ENCODE results near the gene LONRF3.

LONRF3 gene

GRCh38 chrX:118974088-118974907, at the start of gene LONRF3:
Gene LONRF3, plus strand, starts transcription at chrX:118974618. Its CDS starts 163 bp downstream, at chrX:118974781.
- DNase-seq: peak; percentile 11

- DNase-seq: no peak
Observed at GRCh38 chrX:118928151-118928550, 46.3 kb upstream of the LONRF3 start.

- DNase-seq: no peak
Observed at GRCh38 chrX:118935352-118935751, 39.1 kb upstream of the LONRF3 start.

- no peak for DNase-seq
Observed at GRCh38 chrX:118941147-118941546, 33.3 kb upstream of the LONRF3 start.

- DNase-seq: no peak
Observed at GRCh38 chrX:118943102-118943501, 31.3 kb upstream of the LONRF3 start.

- no peak for DNase-seq
Observed at GRCh38 chrX:118945921-118946320, 28.5 kb upstream of the LONRF3 start.

GRCh38 chrX:118948270-118948669, 26.1 kb upstream of the LONRF3 start:
- DNase-seq: no peak

GRCh38 chrX:118961866-118962560, 12.4 kb upstream of the LONRF3 start:
- DNase-seq: no peak

- no peak for DNase-seq
Observed at GRCh38 chrX:118963159-118963558, 11.3 kb upstream of the LONRF3 start.

GRCh38 chrX:118964252-118964651, 10.2 kb upstream of the LONRF3 start:
- DNase-seq: no peak

- no peak for DNase-seq
Observed at GRCh38 chrX:118965395-118965794, 9.0 kb upstream of the LONRF3 start.

- DNase-seq: no peak
Observed at GRCh38 chrX:118968031-118968430, 6.4 kb upstream of the LONRF3 start.

- peak; percentile 15 for DNase-seq
Observed at GRCh38 chrX:118971552-118971951, 2.9 kb upstream of the LONRF3 start.

GRCh38 chrX:118973389-118974087, 880 bp upstream of the LONRF3 start:
- no peak for DNase-seq

GRCh38 chrX:118974908-118975671, 672 bp downstream of the LONRF3 start:
- peak; percentile 24 for DNase-seq

- no peak for DNase-seq
Observed at GRCh38 chrX:118975831-118976598, 1.6 kb downstream of the LONRF3 start.

GRCh38 chrX:118976599-118977340, 2.4 kb downstream of the LONRF3 start:
- DNase-seq: no peak

- DNase-seq: no peak
Observed at GRCh38 chrX:118977424-118977823, 3.0 kb downstream of the LONRF3 start.

- DNase-seq: no peak
Observed at GRCh38 chrX:118978451-118978850, 4.0 kb downstream of the LONRF3 start.

GRCh38 chrX:118980761-118981160, 6.3 kb downstream of the LONRF3 start:
- DNase-seq: no peak

- no peak for DNase-seq
Observed at GRCh38 chrX:118983513-118983912, 9.1 kb downstream of the LONRF3 start.

All from NCI-H2029 (cell line).